Glutamatergic neuron (in vitro differentiated cells): Measurements from ENCODE around the gene TMEM123. TPM values are rescaled to one million over a fixed set of nuclear protein-coding genes. Genes with fewer than 3 reads are reported as not detected.

Experiments used
- DNase-seq: peaks from one replicate; pipeline ENCODE4 v3.0.0; 2022
- H3K27ac Mint-ChIP-seq: one replicate; pipeline ENCODE4 v1.8.0; 2020; ENCODE audit warnings: mild to moderate bottlenecking, mixed read lengths, inconsistent platforms; ENCODE audit not compliant: unreplicated experiment
- H3K27me3 Mint-ChIP-seq: one replicate; pipeline ENCODE4 v1.8.0; 2020; ENCODE audit warnings: mild to moderate bottlenecking, moderate library complexity, mixed read lengths, inconsistent platforms; ENCODE audit not compliant: unreplicated experiment
- H3K36me3 Mint-ChIP-seq: one replicate; pipeline ENCODE4 v1.8.0; 2020; ENCODE audit warnings: mild to moderate bottlenecking, mixed read lengths, inconsistent platforms; ENCODE audit not compliant: unreplicated experiment
- H3K4me1 Mint-ChIP-seq: one replicate; pipeline ENCODE4 v1.8.0; 2020; ENCODE audit warnings: mild to moderate bottlenecking, low read depth, mixed read lengths, inconsistent platforms; ENCODE audit not compliant: unreplicated experiment
- H3K4me3 Mint-ChIP-seq: one replicate; pipeline ENCODE4 v1.8.0; 2020; ENCODE audit warnings: mild to moderate bottlenecking, mixed read lengths, inconsistent platforms; ENCODE audit not compliant: unreplicated experiment
- H3K9me3 Mint-ChIP-seq: one replicate; pipeline ENCODE4 v1.8.0; 2020; ENCODE audit warnings: mild to moderate bottlenecking, moderate library complexity, mixed read lengths, inconsistent platforms; ENCODE audit not compliant: unreplicated experiment
- total RNA-seq: library from RNA; stranded (reverse); fragmentation: NEBNext Ultra II Directional; extraction: Animal tissue kit (Norgen Biotek cat#: 25700); gene quantifications from one replicate; pipeline ENCODE4 v1.2.1, GENCODE V29; 2021; ENCODE audit not compliant: unreplicated experiment
- TF ChIP-seq, protein P1 (sequence below): fragments of 200-600 bp; sonication (generic); IDR thresholded peaks from one replicate; pipeline ENCODE4 v1.5.0; 2021; ENCODE audit not compliant: partially characterized antibody, unreplicated experiment

Gene TMEM123
- total RNA-seq, 1 donor from 2014 or later = 18.1 TPM

- H3K4me1 Mint-ChIP-seq = peaks cover 17% of the 10 kb centered on the region
- H3K36me3 Mint-ChIP-seq = no peaks in the 10 kb centered on the region
- H3K27me3 Mint-ChIP-seq = peaks cover 5% of the 10 kb centered on the region
- H3K27ac Mint-ChIP-seq = no peak overlapping the region
- peak; percentile 50 for DNase-seq
- TF ChIP-seq, protein P1, sequence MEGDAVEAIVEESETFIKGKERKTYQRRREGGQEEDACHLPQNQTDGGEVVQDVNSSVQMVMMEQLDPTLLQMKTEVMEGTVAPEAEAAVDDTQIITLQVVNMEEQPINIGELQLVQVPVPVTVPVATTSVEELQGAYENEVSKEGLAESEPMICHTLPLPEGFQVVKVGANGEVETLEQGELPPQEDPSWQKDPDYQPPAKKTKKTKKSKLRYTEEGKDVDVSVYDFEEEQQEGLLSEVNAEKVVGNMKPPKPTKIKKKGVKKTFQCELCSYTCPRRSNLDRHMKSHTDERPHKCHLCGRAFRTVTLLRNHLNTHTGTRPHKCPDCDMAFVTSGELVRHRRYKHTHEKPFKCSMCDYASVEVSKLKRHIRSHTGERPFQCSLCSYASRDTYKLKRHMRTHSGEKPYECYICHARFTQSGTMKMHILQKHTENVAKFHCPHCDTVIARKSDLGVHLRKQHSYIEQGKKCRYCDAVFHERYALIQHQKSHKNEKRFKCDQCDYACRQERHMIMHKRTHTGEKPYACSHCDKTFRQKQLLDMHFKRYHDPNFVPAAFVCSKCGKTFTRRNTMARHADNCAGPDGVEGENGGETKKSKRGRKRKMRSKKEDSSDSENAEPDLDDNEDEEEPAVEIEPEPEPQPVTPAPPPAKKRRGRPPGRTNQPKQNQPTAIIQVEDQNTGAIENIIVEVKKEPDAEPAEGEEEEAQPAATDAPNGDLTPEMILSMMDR = no peak
- H3K9me3 Mint-ChIP-seq = peaks cover 4% of the 10 kb centered on the region
- peak overlapping the region; percentile 90 for H3K4me3 Mint-ChIP-seq
These were observed 694 bp downstream of the TMEM123 start for GRCh38 chr11:102451681-102452460.

- Mint-ChIP-seq H3K9me3 (peaks cover 4% of the 10 kb centered on the region), H3K4me3 (peak overlapping the region; percentile 90), H3K27me3 (peaks cover 5% of the 10 kb centered on the region), H3K36me3 (no peaks in the 10 kb centered on the region), H3K27ac (no peak overlapping the region), H3K4me1 (peaks cover 17% of the 10 kb centered on the region)
- DNase-seq = no peak
- TF ChIP-seq, protein P1 = no peak
These were observed 1.4 kb downstream of the TMEM123 start for GRCh38 chr11:102451041-102451680.

DNA sequence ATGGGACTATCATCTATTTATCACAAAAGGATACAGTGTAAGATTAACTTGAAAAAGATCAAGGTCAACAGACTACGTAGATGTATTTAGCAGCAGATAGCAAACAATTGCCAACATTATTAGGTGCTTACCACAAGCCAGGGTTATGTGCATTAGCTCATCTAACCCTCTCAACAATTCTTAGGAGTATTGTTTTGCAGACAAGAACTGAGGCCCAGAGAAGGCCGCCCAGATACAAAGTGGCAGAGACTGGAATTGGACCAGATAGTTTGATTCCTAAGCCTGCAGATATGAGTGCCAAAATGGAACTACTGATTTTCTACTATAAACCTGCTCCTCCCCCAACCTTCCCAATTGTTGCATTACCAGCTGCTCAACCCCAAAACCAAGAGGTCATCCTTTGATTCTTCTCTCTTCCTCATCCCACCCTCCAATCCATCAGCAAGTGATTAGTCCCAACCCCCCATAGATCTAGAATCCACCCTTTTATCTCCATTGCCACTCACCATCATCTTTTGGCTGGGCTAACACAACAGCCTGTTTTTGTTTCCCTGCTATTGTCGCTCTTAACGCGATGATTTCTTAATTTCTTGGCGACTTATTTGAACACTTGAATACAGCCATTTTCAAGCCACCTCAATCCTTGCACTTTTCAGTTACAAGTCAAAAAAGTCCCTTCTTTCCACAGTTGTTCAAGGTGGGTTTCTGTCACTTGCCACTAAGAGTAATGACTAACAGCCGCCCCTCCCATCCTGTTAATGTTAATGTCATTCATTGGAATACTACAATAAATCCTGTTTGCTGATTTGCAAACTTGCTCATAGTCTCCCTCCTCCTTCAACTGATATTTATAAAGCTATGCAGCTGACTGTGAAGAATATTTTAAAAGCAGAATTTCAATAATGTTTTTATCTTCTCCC is 2.7 kb downstream of the TMEM123 start:
- Mint-ChIP-seq H3K36me3 (no peaks in the 10 kb centered on the region), H3K27me3 (peaks cover 5% of the 10 kb centered on the region), H3K27ac (no peak overlapping the region), H3K9me3 (peaks cover 2% of the 10 kb centered on the region), H3K4me1 (peaks cover 11% of the 10 kb centered on the region), H3K4me3 (peak overlapping the region; percentile 2)
- DNase-seq = no peak
- TF ChIP-seq, protein P1 = no peak

DNA sequence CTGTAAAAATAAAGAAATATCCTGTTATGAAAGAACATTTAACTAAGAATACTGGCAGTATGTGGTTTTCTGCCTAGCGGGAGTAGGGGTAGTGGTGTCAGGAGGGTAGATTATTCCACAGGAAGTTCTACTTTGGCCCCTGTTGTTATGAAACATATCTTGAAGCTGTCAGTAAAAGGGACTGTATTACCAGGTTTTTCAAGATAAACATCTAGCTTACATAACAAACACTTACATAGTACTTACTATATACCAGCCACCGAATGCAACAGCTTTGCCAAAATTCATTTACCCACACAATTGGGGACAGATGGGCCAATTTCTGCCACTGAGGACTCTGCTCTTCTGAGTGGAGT is 3.7 kb downstream of the TMEM123 start:
- Mint-ChIP-seq H3K36me3 (peaks cover 5% of the 10 kb centered on the region), H3K27ac (no peak overlapping the region), H3K4me1 (peaks cover 6% of the 10 kb centered on the region), H3K4me3 (no peak overlapping the region), H3K27me3 (peaks cover 4% of the 10 kb centered on the region), H3K9me3 (no peaks in the 10 kb centered on the region)
- TF ChIP-seq, protein P1 = no peak
- no peak for DNase-seq
